ENCODE results near the gene FBXO24.
A peak's percentile ranks its signal among the peaks of the same experiment; 100 is the strongest.

The FBXO24 gene

GRCh38 chr7:100575206-100575631 is 10.9 kb upstream of the FBXO24 start:
- ChIA-PET POLR2A (no interaction called here), CTCF (no interaction called here)
- peaks cover under 1% of the 10 kb centered on the region; the same call in 1 of the 2 replicates for H3K4me1 ChIP-seq (ENCODE audit: control insufficient read depth, insufficient read depth, low read length)
- TF ChIP-seq ZNF37A (tag by site-specific recombination; IDR thresholded peaks at IDR 0.05), result no peak
- TF ChIP-seq KLF9 (tag by site-specific recombination; IDR thresholded peaks at IDR 0.05; ENCODE audit: low read depth), result peak; percentile 59; the same call in 1 of the 2 replicates
- TF ChIP-seq, protein P1, sequence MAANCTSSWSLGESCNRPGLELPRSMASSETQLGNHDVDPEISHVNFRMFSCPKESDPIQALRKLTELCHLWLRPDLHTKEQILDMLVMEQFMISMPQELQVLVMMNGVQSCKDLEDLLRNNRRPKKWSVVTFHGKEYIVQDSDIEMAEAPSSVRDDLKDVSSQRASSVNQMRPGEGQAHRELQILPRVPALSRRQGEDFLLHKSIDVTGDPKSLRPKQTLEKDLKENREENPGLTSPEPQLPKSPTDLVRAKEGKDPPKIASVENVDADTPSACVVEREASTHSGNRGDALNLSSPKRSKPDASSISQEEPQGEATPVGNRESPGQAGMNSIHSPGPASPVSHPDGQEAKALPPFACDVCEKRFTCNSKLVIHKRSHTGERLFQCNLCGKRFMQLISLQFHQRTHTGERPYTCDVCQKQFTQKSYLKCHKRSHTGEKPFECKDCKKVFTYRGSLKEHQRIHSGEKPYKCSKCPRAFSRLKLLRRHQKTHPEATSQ (tag by site-specific recombination; IDR thresholded peaks at IDR 0.05), result no peak
- TF ChIP-seq EGR2 (tag by site-specific recombination; IDR thresholded peaks at IDR 0.05; ENCODE audit: low read depth), result peak; percentile 28; the same call in 1 of the 2 replicates
- no peak for TF ChIP-seq ZNF239 (tag by site-specific recombination; IDR thresholded peaks at IDR 0.05)
- no peak for TF ChIP-seq PRDM1 (tag by site-specific recombination; IDR thresholded peaks at IDR 0.05)
- TF ChIP-seq ZNF658 (tag by site-specific recombination; IDR thresholded peaks at IDR 0.05), result no peak
- no peak for TF ChIP-seq TSHZ1 (tag by site-specific recombination; IDR thresholded peaks at IDR 0.05; ENCODE audit: borderline replicate concordance)
- TF ChIP-seq, protein P2, sequence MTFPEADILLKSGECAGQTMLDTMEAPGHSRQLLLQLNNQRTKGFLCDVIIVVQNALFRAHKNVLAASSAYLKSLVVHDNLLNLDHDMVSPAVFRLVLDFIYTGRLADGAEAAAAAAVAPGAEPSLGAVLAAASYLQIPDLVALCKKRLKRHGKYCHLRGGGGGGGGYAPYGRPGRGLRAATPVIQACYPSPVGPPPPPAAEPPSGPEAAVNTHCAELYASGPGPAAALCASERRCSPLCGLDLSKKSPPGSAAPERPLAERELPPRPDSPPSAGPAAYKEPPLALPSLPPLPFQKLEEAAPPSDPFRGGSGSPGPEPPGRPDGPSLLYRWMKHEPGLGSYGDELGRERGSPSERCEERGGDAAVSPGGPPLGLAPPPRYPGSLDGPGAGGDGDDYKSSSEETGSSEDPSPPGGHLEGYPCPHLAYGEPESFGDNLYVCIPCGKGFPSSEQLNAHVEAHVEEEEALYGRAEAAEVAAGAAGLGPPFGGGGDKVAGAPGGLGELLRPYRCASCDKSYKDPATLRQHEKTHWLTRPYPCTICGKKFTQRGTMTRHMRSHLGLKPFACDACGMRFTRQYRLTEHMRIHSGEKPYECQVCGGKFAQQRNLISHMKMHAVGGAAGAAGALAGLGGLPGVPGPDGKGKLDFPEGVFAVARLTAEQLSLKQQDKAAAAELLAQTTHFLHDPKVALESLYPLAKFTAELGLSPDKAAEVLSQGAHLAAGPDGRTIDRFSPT (tag by site-specific recombination; IDR thresholded peaks at IDR 0.05), result peak; percentile 62
- TF ChIP-seq PRDM4 (tag by site-specific recombination; IDR thresholded peaks at IDR 0.05), result no peak
- peak; percentile 27; the same call in 1 of the 2 replicates for TF ChIP-seq PATZ1 (tag by site-specific recombination; IDR thresholded peaks at IDR 0.05)
- no peak for TF ChIP-seq ZNF132 (tag by site-specific recombination; IDR thresholded peaks at IDR 0.05; ENCODE audit: borderline replicate concordance)
- TF ChIP-seq ZNF335 (tag by site-specific recombination; conservative IDR thresholded peaks at IDR 0.05), result no peak
- no peak for TF ChIP-seq GLIS1 (tag by site-specific recombination; IDR thresholded peaks at IDR 0.05)
- TF ChIP-seq ZNF169 (tag by site-specific recombination; IDR thresholded peaks at IDR 0.05), result no peak
- TF ChIP-seq ZNF792 (tag by site-specific recombination; IDR thresholded peaks at IDR 0.05), result no peak
- TF ChIP-seq ZNF112 (tag by site-specific recombination; IDR thresholded peaks at IDR 0.05), result no peak
- peak; percentile 70; the same call in 1 of the 2 replicates for TF ChIP-seq ZNF600 (tag by site-specific recombination; IDR thresholded peaks at IDR 0.05)
- TF ChIP-seq ZNF621 (tag by site-specific recombination; IDR thresholded peaks at IDR 0.05), result no peak
- TF ChIP-seq ZFHX2 (tag by site-specific recombination; conservative IDR thresholded peaks at IDR 0.05), result peak; percentile 46
- TF ChIP-seq ZNF146 (tag by site-specific recombination; IDR thresholded peaks at IDR 0.05), result no peak
- peaks cover under 1 to 35% of the 10 kb centered on the region in 2 experiments; a peak in 2 of 3 replicates for H3K36me3 ChIP-seq (ENCODE audit: control insufficient read depth in 2 of 2, insufficient read depth in 1 of 2, low read length in 2 of 2)
- no peaks in the 10 kb centered on the region for H3K9me3 ChIP-seq (ENCODE audit: control insufficient read depth, insufficient read depth, low read depth, low read length)
- no peak overlapping the region for H3K4me3 ChIP-seq (ENCODE audit: low read depth, low read length)
- H3K27ac ChIP-seq (ENCODE audit: extremely low read depth, low read depth, low read length), result no peak overlapping the region
